ENCODE data around the gene LARGE2.

- TF ChIP-seq CTCF (conservative IDR thresholded peaks at IDR 0.05; ENCODE audit: low read length) = no peak
- TF ChIP-seq EZH2phosphoT487 (IDR thresholded peaks at IDR 0.05; ENCODE audit: borderline replicate concordance, low read depth, low read length) = no peak
Observed at GRCh38 chr11:45927332-45927683, 4.9 kb downstream of the LARGE2 start.

Measured in OCI-LY7 (cell line).